Neural cell (in vitro differentiated cells): ENCODE measurements around the gene USP6NL.

Experiments used
- EP300 ChIP-seq: fragments of 450-650 bp; conservative IDR thresholded peaks from 2 replicates; pipeline ENCODE4 v1.6.1; 2014; ENCODE audit warnings: antibody characterized with exemption, mild to moderate bottlenecking, moderate library complexity; ENCODE audit not compliant: poor library complexity, severe bottlenecking
- EZH2 ChIP-seq: fragments of 200-600, 300-800 bp; shearing (Covaris generic), sonication (generic); IDR thresholded peaks from 2 replicates; pipeline ENCODE4 v1.6.1; 2014; ENCODE audit warnings: antibody characterized with exemption, low read length, borderline replicate concordance, mild to moderate bottlenecking; ENCODE audit not compliant: insufficient read depth, poor library complexity, severe bottlenecking
- MXI1 ChIP-seq: fragments of 450-650 bp; conservative IDR thresholded peaks from 2 replicates; pipeline ENCODE4 v1.6.1; 2014; ENCODE audit warnings: antibody characterized with exemption, mild to moderate bottlenecking; ENCODE audit not compliant: poor library complexity, severe bottlenecking
- POLR2AphosphoS5 ChIP-seq: IDR thresholded peaks from 2 replicates; pipeline ENCODE4 v1.6.1; 2012
- TAF1 ChIP-seq: IDR thresholded peaks from 2 replicates; pipeline ENCODE4 v1.6.1; 2012; ENCODE audit warnings: low read depth
- TF ChIP-seq, protein P1 (sequence below): fragments of 450-650 bp; IDR thresholded peaks from 2 replicates; pipeline ENCODE4 v1.5.1; 2014; ENCODE audit warnings: antibody characterized with exemption, mild to moderate bottlenecking, moderate library complexity; ENCODE audit not compliant: poor library complexity, severe bottlenecking
- TF ChIP-seq, protein P2 (sequence below): IDR thresholded peaks from 2 replicates; pipeline ENCODE4 v1.6.1; 2012; ENCODE audit warnings: borderline replicate concordance

DNA sequence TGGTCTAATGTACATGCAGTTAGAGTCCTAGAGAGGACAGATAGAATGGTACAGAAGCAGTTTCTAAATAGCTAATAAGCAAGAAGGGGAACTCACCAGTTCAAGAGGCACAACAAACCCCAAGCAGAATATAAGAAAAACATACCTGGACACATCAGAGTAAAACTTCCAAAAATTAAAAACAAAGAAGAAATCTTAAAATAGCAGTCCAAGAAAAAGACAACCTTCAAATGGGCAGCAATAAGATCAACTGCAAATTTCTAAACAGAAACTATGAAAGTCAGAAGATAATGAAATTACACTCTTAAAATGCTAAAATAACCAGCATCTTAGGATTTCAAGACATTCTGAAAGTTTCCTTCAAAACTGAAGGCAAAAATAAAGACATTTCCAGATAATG, 55.9 kb downstream of the USP6NL start:
- TF ChIP-seq, protein P1, sequence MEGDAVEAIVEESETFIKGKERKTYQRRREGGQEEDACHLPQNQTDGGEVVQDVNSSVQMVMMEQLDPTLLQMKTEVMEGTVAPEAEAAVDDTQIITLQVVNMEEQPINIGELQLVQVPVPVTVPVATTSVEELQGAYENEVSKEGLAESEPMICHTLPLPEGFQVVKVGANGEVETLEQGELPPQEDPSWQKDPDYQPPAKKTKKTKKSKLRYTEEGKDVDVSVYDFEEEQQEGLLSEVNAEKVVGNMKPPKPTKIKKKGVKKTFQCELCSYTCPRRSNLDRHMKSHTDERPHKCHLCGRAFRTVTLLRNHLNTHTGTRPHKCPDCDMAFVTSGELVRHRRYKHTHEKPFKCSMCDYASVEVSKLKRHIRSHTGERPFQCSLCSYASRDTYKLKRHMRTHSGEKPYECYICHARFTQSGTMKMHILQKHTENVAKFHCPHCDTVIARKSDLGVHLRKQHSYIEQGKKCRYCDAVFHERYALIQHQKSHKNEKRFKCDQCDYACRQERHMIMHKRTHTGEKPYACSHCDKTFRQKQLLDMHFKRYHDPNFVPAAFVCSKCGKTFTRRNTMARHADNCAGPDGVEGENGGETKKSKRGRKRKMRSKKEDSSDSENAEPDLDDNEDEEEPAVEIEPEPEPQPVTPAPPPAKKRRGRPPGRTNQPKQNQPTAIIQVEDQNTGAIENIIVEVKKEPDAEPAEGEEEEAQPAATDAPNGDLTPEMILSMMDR: no peak
- TF ChIP-seq EZH2 (no peak), POLR2AphosphoS5 (no peak), EP300 (no peak), MXI1 (no peak), TAF1 (no peak)
- TF ChIP-seq, protein P2, sequence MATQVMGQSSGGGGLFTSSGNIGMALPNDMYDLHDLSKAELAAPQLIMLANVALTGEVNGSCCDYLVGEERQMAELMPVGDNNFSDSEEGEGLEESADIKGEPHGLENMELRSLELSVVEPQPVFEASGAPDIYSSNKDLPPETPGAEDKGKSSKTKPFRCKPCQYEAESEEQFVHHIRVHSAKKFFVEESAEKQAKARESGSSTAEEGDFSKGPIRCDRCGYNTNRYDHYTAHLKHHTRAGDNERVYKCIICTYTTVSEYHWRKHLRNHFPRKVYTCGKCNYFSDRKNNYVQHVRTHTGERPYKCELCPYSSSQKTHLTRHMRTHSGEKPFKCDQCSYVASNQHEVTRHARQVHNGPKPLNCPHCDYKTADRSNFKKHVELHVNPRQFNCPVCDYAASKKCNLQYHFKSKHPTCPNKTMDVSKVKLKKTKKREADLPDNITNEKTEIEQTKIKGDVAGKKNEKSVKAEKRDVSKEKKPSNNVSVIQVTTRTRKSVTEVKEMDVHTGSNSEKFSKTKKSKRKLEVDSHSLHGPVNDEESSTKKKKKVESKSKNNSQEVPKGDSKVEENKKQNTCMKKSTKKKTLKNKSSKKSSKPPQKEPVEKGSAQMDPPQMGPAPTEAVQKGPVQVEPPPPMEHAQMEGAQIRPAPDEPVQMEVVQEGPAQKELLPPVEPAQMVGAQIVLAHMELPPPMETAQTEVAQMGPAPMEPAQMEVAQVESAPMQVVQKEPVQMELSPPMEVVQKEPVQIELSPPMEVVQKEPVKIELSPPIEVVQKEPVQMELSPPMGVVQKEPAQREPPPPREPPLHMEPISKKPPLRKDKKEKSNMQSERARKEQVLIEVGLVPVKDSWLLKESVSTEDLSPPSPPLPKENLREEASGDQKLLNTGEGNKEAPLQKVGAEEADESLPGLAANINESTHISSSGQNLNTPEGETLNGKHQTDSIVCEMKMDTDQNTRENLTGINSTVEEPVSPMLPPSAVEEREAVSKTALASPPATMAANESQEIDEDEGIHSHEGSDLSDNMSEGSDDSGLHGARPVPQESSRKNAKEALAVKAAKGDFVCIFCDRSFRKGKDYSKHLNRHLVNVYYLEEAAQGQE: no peak
